Vagina (tissue), 2 donors: ENCODE results near the gene CTNNA3.

Experiments used
- POLR2A ChIP-seq, 2 donors: fragments of 450-650 bp; IDR thresholded peaks; one replicate each; pipeline ENCODE4 v1.6.1; 2017; ENCODE audit warnings: antibody characterized with exemption in 2 of 2, mild to moderate bottlenecking in 2 of 2, moderate library complexity in 2 of 2
- POLR2AphosphoS5 ChIP-seq, 2 donors: sonication (generic); formaldehyde crosslinking; IDR thresholded peaks; one replicate each; pipeline ENCODE4 v1.9.0; 2017; ENCODE audit warnings: antibody characterized with exemption in 2 of 2, mild to moderate bottlenecking in 2 of 2, low read depth in 1 of 2; ENCODE audit not compliant: insufficient read depth in 1 of 2
- TF ChIP-seq, protein P1 (sequence below), 3 experiments: fragments of 450-650 bp in 2 of 3; fragments of 200-600 bp in 1 of 3; sonication (generic) in 1 of 3; IDR thresholded peaks; one replicate each; pipeline ENCODE4 v1.5.1; 2017 to 2019; ENCODE audit warnings: antibody characterized with exemption in 3 of 3, mild to moderate bottlenecking in 2 of 3, moderate library complexity in 2 of 3

DNA sequence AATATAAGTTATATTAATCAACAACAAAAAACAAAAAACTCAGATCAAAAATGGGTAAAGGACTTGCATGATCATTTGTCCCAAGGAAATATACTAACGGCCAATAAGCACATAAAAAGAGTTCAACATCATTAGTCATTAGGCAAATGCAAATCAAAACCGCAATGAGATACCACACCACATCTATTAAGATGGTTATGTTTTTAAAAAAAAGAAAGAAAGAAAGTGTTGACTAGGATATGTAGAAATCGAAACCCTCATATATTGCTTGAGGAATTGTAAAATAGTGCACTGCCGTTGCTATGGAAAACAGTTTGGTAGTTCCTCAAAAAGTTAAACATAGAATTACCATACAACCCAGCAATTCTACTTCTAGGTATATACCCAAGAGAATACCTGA is 39.4 kb upstream of the CTNNA3 start:
- TF ChIP-seq, protein P1, sequence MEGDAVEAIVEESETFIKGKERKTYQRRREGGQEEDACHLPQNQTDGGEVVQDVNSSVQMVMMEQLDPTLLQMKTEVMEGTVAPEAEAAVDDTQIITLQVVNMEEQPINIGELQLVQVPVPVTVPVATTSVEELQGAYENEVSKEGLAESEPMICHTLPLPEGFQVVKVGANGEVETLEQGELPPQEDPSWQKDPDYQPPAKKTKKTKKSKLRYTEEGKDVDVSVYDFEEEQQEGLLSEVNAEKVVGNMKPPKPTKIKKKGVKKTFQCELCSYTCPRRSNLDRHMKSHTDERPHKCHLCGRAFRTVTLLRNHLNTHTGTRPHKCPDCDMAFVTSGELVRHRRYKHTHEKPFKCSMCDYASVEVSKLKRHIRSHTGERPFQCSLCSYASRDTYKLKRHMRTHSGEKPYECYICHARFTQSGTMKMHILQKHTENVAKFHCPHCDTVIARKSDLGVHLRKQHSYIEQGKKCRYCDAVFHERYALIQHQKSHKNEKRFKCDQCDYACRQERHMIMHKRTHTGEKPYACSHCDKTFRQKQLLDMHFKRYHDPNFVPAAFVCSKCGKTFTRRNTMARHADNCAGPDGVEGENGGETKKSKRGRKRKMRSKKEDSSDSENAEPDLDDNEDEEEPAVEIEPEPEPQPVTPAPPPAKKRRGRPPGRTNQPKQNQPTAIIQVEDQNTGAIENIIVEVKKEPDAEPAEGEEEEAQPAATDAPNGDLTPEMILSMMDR (IDR thresholded peaks at IDR 0.05) = no peak
- TF ChIP-seq POLR2A (IDR thresholded peaks at IDR 0.05) = no peak
- TF ChIP-seq POLR2AphosphoS5 (IDR thresholded peaks at IDR 0.05; ENCODE audit: insufficient read depth in 1 of 2, low read depth in 1 of 2) = no peak
